Activated T-helper 1 cell treated with Interleukin-2 at 50 U/mL for 16 hours (primary cell): ENCODE data around the gene WDPCP.
"Not testable (repeated sequence)": the region's sequence is repeated elsewhere in the genome, so short reads cannot be mapped to it uniquely, and the experiment has no call there.

Source experiments
- DNase-seq: peaks from one replicate; pipeline ENCODE4 v3.0.0-alpha.2; 2020; ENCODE audit warnings: low read depth

The WDPCP gene

DNA sequence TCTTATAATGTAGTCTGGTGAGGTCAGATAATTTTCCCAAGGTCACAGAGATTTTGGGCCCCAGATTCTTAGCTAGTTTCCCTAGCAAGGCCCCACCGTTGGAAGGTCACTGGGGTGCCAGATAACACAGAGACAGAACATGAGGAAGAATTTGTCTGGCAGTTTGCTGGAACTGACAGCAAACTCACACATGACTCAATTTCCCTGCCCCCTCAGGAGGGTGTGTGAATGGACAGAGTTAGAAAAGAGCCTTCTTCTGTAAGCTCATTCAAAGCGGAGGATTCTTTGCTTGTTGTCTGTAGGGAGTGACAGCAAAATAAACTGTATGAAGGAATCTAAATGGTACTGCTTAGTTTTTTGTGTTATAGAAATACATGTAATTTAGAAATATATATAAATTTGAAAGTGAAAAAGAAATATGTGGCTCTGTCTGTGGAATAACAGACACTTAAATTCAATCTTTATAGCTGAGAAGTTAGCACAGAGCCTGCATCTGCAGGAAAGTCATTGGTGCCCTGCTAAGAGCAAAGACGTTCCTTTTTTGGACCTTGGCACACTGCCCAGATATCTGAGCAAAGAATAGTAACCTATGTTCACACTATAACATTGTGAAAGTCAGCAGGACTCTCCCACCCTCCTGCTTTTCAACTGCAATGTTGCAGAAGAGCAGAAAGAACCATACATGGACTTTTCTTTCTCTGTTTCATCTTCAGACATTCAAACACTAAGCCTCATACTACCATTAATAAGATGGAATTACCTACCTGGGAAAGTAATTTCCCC lies 2.5 kb upstream of the WDPCP start:
- no peak for DNase-seq

DNA sequence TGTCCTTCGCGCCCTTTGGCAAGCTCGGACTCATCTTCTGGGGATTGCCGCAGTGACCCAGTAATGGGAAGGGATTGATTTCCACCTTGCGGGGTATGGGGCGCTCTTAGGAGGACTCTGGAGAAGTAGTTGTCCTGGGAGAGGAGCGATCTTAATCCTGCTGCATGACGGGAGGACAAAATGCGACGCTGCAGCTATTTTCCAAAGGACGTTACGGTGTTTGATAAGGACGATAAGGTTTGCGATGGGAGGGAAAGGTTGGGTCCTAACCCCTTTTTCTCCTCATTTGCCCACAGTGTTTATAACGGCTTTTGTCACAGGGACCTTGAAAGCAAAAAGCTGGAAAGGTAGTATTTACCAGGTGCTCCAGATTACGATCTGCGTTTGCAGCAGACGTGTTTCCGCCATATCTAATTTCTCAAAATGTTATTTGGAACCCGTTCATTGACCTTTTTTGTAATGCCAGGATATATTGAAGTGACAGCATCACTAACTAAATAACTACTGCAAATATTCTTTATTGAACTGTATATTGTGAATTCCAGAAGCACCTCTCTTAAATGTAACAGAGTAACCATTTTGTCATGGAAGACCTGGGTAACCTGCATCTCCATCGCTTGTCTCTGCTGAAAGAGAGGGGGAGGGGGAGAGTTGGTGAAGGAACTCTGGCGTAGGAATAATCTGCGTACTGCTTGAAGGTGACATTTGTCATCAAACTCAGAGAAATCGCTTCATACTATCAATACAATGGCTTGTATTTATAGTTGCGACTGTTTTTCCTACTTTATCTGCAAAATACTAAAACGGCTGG lies 1.1 kb upstream of the WDPCP start:
- no peak for DNase-seq

DNA sequence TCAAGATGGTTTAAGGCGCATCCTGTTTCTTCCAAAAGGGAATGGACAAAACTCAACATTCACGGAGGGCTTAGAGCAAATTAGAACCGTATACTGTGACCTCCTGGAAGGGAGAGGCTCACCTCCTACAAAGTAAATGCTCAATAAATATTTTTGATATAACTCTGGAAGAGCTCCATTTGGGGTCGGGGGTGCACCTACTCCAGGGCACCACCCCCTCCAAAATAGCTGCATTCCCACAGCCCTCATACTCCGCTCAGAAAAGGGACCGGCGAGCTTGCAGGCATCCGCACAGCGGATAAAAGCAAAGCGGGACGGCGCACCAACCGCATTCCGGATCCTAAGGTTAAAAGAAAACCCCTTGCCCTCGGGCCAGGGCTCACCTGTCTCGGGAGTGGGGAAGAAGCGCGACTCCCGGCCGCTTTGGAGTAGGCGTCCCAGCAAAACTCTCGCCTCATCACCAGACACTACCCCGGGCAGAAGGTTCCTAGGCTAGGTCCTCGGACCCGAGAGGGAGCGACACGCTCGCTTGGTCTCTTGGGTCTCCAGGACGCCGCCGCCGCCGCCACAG lies 378 bp downstream of the WDPCP start:
- no peak for DNase-seq

DNA sequence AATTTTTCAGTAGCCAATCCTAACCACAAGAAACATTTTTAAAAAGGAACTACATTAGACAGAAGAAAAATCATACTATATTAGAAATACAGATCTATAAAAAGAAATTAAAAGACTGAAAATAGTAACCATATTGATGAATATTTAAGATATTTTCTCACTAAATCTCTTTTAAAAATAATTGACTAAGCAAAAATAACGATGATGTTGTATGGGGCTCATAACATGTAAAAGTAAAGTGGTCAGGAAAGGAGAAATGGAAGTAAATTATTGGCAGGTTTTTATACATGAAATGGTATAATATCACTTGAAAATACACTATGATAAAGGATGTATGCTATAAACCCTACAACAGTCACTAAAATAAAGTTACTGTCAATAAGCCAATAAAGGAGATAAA lies 5.4 kb downstream of the WDPCP start:
- no peak for DNase-seq

DNA sequence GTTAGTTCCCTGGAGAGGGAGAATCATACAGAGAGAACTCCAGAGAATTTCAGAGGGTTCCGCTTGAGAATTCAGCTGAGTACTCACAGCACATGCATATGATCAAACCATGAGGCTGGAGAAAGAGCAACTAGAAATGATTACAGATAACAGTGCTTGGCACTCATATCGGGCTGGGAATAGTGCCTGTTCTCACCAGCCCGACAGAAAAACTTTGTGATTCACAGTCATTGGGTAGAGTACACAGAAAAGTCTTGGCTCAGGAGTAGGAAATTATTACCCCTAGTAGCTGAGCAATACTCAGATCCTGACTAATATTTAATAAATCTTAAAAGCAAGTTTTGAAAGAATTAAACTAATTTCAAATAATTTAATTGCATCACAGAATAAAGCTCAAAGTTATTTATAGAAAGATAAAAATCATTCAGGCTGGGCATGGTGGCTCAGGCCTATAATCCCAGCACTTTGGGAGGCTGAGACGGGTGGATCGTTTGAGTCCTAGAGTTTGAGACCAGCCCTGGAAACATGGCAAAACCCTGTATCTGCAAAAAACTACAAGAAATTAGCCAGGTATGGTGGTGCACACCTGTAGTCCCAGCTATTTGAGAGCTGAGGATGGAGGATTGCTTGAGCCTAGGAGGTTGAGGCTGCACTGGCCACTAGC lies 6.8 kb downstream of the WDPCP start:
- no peak for DNase-seq

DNA sequence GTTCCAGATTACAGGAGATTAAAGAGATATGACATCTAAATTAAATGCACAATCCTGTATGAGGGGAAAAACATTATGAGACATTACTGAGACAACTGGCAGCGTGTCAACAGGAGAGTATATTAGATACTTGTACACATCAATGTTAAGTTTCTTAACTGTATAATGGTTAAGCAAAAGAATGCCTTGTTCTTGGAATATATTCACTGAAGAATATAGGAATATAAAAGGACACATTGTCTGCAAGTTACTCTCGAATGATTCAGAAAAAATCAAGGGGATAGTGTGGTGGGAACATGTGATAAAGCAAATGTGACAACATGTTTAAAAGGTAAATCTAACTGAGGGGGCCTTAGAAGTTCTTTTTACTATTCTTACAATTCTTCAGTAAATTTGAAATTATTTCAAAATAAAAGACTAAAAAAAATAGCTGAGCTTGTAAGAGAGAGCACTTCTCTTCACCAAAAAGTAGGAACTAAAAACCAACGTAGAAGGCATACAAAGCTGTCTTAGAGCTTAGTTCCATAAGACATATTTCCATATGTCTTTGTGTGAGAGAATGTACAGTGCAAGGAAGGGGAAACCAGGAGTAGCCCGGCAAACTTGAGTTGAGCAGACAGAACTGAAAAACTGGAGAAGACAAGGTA lies 7.5 kb downstream of the WDPCP start:
- DNase-seq: no peak

DNA sequence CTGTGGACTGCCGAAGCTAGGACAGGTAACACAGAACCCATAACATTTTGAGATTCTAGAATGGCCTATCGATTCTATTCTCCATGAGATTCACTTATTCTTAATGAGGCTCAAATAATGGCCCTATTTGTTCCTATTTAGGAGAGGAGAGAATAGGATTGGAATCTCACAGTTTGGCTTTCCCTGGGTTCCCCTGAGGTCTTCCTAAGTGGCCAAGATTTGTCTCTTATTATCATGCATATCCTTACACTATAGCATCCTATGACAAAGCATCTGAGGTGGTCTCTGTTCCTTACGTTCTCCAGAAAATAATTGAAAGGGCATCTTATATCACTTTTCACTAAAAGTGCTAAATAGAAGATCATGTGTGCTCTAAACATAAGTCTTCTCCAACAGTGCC lies 9.5 kb downstream of the WDPCP start:
- DNase-seq: no peak

DNA sequence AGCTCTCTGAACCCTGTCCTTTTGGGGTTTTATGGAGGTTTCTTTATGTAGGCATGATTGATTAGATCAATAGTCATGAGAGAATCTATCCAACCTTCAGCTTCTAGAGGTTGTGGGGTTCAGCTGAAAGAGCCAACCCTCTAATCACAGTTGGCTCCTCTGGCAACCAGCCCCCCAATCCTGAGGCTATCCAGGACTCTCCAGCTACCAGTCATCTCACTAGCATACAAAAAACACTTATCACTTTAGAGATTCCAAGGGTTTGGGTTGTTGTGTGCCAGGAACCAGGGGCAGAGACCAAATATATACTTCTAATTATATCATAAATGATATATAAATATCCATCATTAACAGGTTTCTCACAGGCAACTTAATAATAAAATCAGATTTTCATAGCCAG lies 11.7 kb downstream of the WDPCP start:
- no peak for DNase-seq

DNA sequence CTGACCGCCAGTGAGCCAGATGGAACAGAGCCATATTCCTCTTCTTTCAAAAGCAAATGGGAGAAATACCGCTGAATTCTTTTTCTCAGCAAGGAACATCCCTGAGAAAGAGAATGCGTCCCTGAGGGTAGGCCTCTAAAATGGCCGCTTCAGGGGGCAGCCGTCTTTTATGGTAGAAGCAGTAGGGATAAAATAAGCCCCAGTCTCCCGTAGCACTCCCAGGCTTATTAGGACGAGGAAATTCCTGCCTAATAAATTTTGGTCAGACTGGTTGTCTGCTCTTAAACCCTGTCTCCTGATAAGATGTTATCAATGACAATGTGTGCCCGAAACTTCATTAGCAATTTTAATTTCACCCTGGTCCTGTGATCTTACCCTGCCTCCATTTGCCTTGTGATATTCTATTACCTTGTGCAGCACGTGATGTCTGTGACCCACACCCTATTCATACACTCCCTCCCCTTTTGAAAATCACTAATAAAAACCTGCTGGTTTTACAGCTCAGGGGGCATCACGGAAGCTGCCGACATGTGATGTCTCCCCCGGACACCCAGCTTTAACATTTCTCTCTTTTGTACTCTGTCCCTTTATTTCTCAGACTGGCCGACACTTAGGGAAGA lies 14.4 kb downstream of the WDPCP start:
- not testable (repeated sequence) for DNase-seq

DNA sequence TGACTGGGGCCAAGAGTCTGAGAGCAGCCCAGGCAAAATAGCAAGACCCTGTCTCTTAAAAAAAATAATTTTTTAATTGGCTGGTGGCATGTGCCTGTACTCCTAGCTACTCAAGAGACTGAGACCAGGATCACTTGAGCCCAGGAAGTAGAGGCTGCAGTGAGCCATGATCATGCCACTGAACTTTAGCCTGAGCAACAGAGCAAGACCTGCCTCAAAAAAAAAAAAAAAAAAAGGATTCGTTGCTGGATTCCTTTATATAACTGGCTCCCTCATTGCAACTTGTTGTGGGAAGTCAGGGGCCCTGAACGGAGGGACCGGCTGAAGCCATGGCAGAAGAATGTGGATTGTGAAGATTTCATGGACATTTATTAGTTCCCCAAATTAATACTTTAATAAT lies 15.3 kb downstream of the WDPCP start:
- DNase-seq: not testable (repeated sequence)

DNA sequence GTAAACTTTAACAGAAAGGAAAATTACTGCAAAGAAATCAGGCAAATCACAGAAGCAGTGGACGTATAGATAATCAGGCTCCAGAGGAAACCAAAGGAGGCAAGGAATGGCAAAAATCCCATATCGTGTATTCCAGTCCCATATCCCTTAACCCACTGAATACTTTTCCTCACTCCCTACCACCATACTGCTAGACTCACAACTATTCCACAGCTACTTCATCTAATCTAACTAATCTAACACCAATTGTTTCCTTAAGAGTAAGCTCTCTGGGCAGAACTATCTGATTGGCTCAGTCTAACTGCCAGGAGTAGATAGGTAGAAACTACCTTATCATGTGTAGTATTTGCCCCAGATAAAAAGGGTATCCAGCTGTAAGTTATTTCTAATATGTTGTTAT lies 16.3 kb downstream of the WDPCP start:
- no peak for DNase-seq

DNA sequence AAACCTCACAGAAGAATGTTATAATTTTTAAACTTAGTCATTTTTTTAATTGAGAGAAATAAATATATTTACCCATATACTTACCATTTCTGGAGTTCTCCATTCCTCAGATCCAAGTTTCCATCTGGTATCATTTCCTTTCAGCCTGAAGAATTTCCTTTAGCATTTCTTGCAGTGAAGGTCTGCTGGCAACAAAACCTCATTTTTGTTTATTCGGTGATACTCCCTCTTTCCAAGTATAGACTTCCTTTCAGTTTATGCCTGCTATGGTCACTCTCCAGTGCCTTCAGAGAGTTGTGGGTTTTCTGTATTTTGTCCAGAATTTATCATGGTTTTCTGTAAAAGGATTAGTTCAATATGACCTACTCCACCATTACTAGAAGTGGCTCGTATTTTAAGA lies 17.0 kb downstream of the WDPCP start:
- no peak for DNase-seq

DNA sequence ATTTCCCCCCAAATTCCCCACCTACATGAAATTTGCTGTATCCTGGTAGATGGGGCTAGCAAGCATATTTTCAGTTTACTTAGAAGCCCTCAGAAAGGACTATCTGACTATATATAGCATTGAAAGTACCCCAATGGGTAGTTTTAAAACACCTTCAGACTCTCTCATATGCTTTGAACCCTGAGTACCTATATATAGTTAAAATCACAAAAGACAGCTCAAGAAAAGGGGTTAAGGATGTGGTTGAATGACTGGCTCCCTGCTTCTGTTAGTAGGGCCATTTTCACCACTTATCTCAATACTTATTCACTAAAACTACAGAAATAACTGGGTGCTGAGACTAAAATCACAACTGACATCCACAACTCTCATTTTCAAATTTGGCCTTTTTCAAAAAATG lies 18.5 kb downstream of the WDPCP start:
- DNase-seq: no peak

DNA sequence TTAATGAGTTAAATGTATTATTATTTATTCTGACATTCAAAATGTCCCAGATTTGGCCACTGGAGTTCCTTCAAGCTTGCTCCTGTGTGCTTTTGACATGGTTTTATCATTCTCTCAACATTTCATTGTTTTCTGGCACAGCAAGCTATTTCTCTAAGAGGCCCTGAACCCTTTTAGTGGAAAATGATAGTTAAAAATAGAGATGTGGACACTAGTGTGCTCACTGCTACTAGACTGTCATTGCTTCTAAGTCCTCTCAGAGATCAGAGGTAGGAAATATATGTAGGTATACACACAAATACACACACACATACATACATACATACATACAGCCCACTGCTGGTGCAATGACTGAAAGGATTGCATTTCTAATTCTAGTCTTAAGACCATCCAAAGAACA lies 25.5 kb downstream of the WDPCP start:
- no peak for DNase-seq

DNA sequence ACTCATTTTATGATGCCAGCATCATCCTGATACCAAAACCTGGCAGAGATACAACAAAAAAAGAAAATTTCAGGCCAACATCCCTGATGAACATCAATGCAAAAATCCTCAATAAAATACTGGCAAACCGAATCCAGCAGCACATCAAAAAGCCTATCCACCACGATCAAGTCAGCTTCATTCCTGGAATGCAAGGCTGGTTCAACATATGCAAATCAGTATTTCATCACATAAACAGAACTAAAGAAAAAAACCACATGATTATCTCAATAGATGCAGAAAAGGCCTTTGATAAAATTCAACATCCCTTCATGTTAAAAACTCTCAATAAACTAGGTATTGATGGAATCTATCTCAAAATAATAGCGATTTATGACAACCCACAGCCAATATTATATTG lies 29.4 kb downstream of the WDPCP start:
- DNase-seq: not testable (repeated sequence)

DNA sequence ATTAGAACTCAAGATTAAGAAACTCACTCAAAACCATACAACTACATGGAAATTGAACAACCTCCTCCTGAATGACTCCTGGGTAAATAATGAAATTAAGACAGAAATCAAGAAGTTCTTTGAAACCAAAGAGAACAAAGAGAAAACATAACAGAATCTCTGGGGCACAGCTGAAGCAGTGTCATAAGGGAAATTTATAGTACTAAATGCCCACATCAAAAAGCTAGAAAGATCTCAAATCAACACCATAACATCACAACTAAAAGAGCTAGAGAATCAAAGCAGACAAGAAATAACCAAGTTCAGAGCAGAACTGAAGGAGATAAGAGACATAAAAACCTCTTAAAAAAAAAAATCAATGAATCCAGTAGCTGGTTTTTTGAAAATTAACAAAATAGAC lies 30.5 kb downstream of the WDPCP start:
- not testable (repeated sequence) for DNase-seq

DNA sequence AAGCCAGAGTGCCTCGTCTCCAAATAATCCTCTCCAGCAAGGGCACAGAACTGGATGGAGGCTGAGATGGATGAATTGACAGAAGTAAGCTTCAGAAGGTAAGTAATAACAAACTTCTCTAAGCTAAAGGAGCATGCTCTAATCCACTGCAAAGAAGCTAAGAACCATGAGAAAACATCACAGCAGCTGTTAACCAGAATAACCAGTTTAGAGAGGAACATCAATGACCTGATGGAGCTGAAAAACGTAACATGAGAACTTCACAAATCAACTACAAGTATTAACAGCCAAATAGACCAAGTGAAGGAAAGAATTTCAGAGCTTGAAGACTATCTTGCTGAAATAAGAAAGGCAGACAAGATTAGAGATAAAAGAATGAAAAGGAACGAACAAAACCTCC lies 32.3 kb downstream of the WDPCP start:
- no peak for DNase-seq

DNA sequence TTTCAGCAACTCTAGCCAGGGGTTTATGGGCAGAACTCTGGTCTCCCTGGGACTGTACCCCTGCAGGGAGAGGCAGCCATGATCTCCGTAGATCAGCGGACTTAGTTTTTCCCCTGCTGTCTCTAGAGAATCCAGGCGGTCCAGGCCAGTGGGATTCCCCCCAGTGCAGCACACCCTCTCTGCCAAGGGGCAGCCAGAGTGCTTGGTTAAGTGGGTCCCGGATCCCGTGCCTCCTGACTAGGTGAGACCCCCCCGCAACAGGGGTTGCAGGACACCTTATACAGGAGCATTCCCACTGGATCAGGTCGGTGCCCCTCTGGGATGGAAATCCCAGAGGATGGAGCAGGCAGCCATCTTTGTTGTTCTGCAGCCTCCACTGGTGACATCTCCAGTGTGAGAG lies 33.0 kb downstream of the WDPCP start:
- DNase-seq: no peak

DNA sequence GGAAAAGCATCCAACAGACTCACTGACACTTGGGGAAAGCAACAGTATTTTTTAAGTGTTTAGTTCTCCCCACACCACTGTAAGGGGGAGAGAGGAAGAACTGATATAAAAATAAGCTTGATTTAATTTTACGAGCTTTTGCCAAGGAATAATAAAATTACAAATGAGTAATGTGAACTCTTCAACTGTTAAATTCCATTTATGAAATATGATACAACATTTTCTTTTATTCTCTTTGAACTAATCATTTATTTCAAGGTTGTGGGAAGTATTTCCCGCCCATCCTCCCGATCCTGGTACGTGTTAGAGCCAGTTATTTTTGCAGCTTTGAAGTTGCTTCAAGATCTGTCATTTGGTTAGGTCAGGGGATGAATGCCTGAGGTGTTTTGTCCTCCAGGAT lies 35.2 kb downstream of the WDPCP start:
- DNase-seq: no peak

DNA sequence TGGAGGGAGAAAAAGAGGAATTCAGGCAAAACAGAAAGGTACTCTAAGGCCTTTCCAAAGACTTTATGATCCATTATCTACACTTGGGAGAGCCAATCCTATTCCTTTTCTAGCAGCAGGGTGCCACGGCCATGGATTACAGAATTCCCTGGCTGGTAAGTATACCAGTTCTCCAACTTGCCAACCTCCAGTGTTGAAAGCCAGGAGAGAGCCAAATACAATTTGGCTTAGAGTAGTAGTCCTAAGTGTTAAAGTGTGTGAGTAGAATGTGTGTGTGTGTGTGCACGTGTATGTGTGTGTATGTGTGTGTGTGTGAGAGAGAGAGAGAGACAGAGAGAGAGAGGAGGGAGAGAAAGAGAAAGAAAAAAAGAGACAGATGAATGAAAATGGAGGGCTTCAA lies 43.3 kb downstream of the WDPCP start:
- DNase-seq: no peak

DNA sequence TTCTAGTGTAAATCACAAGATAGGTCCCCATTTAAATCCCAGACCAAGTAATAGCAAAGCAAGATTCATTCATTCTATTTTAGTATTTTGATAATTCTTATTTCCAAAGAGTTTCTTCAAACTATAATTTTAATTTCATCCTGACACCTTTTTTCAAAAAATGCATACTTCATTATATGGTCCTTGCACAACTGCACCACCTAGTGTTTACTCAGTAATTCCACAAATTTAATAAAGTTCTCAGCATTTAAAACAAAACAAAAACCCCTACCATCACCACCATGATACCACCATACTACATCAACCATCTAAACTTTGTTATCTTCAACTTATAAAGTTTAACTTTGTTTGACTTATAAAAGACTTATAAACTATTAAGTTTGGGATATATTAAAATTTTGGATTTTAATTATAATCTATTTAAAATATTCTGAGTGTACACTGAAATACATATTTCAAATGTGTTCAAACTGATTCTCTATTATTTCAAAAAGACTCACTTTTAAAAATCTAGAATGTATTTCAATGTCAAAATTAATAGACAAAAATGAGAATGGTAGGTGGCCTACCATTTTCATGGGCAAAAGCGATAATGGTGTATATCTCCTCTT lies 44.2 kb downstream of the WDPCP start:
- DNase-seq: no peak
